Stimulated activated CD8-positive, alpha-beta memory T cell treated with anti-CD3 and anti-CD28 coated beads, Interleukin-4, amount 100 ng/mL, for 4 hours (primary cell): ENCODE measurements around the gene RXFP1.
A peak's percentile ranks its signal among the peaks of the same experiment; 100 is the strongest.
"Not testable (repeated sequence)": the region's sequence is repeated elsewhere in the genome, so short reads cannot be mapped to it uniquely, and the experiment has no call there.

Experiments
- DNase-seq, 2 donors: peaks; one replicate each; pipeline ENCODE4 v3.0.0-alpha.2; 2020; ENCODE audit warnings: low read depth in 2 of 2, low spot score in 1 of 2

Gene RXFP1

DNA sequence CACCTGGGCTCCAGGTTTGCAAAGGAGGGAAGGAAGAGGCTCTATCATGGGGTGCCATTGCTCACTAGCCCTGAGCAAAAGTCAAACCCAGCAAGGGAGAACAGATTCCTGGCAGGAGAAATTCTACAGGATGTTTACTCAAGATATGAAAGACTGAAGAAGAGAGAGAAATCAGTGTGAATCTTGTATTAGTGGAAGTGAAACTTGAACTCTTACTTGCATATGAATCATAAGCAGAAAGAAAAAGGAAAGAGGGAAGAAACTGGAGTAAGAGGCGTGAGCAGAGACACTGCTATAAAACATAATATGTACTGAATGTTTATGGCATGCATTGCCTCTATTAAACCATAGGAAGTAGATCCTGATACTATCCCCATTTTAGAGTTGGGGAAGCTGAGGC is 89.1 kb downstream of the RXFP1 start:
- no peak for DNase-seq

DNA sequence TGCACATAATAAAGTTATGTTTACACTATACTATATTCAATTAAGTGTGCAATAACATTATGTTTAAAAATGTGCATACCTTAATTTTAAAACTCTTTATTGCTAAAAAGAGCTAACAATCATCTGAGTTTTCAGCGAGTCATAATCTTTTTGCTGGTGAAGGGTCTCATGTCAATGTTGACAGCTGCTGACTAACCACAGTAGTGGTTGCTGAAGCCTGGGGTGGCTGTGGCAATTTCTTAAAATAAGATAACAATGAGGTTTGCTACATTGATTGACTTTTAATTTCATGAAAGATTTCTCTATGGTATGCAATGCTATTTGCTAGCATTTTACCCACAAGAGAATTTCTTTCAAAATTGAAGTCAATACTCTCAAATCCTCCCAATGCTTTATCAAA is 91.4 kb downstream of the RXFP1 start:
- no peak for DNase-seq

DNA sequence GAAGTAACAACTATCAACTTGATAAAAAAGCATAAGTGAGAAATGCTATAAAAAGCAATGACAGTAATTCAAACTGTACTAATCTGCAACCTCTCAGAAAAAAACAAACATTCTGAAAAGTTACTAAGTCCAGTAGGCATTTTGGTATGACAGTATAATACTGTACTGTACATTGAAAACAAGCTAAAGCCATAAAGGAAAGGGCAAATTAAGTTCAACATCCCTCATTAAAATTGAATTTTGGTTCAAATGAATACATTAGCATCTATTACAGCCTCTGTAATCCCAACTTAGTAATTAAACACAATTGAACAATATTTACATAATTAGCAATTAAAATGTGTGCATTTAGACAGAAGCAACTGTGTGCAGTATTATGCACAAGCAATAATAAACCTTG is 96.3 kb downstream of the RXFP1 start:
- no peak for DNase-seq

DNA sequence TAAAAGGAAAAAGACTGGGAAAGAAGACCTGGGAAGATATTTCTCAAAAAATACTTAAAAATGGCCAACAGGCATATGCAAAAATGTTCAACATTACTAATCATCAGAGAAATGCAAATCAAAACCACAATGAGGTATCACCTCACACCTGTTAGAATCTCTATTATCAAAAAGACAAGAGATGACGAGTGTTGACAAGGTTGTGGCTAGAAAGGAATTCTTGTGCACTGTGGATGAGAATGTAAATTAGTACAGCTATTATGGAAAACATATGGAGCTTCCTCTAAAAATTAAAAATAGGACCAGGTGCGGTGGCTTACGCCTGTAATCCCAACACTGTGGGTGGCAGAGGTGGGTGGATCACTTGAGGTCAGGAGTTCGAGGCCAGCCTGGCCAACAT is 100.0 kb downstream of the RXFP1 start:
- DNase-seq: no peak

DNA sequence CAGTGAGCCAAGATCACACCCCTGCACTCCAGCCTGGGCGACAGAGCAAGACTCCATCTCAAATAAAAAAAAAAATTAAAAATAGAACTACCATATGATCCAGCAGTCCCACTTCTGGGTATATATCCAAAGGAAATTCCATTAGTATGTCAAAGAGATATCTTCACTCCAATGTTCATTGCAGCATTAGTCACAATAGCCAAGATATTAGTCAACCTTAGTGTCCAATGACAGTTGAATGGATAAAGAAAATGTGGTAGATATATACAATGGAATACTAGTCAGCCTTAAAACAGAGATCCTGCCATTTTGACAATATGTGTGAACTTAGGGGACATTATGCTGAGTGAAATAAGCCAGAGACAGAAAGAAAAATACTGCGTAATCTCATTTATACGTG is 100.6 kb downstream of the RXFP1 start:
- no peak for DNase-seq

DNA sequence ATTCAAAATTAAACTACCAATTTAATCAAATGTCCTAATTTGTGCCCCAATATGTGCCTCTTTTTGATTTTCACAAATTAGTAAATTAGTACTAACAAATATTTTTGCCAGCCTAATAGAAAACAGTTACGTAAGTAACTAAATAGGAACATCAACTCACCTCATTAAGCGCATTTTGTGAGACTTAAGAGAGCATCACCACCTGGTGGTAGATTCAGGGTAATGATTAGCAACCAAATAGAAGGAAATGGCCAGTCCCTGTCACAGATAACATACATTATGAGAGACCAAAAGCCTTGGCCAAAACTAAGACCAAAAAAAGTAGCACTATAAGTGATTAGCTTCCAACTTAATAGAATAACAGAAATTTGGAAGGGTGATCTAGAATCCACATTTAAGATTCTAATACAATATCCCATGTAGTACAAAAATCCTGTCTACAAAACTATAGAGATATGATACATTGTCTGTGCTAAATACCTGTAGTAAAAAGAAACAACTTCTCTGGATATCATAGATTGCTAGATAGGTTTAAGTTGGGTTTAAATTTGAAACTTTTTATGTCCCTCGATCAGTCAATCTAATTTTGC is 103.3 kb downstream of the RXFP1 start:
- no peak for DNase-seq

DNA sequence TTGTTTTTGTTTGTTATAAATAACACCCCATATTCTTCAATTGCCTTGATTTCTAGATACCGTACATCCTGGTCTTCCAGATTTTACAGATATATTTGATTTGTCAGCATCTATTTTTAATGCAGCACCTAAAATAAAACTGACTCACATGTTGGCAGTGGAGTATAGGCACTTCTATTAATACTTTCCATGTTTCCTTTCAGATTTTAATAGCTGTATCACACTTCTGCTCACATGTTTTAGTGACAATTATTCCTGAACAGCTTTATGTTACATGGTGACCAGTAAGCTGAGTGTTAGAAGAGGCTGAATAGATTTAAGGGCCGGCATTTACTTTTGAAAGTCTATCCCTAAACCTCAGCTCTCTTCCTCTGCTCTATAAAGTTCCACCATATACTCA is 103.9 kb downstream of the RXFP1 start:
- DNase-seq: no peak

DNA sequence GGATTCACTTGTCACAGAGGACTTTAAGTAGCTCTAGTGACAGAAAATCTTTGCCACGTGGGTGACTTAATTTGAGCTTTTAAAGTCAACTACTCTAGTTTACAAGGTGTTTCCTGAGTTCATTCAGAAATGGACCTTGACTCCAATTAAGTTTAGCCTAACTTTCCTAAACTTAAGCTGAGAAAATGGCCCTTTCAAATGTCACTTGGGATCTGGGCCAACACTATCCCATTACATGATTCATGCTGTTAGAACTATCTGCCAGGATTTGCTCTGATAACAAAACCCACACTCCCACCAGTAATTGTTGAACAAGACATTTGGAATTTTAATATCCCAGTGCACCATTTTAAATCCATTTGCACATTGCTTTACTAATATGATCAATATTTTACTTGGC is 109.2 kb downstream of the RXFP1 start:
- DNase-seq: no peak

DNA sequence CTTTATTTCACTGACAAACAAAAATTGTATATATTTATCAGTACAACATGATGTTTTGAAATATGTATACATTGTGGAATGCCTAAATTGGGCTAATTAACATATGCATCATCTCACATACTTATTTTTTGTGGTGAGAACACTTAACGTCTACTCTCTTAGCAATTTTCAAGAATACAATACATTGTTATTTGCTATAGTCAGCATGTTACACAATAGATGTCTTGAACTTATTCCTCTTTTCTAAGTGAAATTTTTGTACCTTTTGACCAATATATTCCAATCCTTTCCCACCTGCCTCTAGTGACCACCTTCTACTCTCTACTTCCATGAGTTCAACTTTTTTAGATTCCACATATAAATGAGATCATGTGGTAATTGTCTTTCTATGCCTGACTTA is 114.9 kb downstream of the RXFP1 start:
- no peak for DNase-seq

DNA sequence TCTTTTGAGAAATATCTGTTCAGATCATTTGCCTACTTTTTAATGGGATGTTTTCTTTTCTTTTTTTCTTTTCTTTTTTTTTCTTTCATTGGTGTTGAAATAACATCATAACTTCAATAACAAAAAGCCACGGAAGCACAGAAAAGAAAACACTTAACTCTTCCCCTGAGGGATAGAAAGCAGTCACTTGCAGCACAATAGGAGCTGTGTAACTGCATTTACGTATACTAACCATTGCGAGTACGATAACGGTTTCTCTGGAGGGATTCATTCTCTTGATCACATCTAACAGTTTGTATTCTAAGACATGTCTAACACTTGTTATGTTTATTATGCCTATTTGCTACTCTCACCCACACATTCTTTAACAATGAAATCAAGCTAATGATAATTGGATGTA is 122.7 kb downstream of the RXFP1 start:
- DNase-seq: no peak

DNA sequence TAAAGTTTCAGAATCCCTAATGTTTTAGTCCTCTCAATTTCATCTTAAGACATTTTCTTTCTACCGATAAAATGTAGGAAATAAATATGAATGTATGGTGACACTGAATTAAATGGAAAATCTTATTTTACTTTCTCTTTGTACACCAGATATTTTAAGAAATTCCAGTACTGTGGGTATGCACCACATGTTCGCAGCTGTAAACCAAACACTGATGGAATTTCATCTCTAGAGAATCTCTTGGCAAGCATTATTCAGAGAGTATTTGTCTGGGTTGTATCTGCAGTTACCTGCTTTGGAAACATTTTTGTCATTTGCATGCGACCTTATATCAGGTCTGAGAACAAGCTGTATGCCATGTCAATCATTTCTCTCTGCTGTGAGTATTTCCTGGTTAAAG is 123.1 kb downstream of the RXFP1 start:
- no peak for DNase-seq

DNA sequence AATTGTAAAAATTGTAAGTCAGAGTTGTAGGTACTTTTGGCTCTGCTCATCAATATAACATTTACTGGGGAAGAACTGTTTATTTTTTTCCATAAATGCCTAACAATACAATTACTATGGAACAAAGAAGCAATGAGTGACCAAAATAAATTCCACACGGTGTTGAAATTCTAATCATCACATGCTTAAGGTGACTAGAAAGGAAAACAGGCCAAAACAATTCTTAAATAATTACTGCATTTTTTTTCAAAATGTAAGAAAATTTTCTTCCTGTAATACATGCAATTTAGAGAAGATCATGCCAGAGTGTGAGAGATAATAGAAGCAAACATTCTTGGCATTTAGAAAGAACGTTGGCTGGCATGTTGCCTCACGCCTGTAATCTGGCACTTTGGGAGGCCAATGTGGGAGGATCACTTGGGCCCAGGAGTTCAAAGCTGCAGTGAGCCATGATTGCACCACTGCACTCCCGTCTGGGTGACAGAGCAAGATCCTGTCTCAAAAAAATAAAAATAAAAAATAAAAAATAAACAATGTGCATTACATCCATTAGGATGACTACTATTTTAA is 127.5 kb downstream of the RXFP1 start:
- no peak for DNase-seq

DNA sequence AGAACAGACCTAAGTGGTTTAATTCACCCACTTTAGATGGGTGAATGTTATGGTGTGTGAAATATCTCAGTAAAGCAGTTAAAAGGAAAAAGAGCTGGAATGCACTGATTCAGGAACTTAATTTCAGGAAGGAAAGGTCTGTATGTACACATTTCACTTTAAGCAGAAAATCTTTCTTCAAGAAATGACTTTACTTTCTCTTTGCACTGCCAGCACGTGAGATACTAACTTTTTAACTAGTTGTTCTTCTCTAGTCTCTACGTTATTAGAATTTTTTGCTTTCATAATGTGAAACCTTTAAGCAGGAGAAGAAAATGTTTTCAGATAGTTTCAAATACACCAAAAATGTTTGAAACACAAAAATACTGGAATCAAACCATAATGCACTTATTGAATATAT is 131.2 kb downstream of the RXFP1 start:
- DNase-seq: no peak

DNA sequence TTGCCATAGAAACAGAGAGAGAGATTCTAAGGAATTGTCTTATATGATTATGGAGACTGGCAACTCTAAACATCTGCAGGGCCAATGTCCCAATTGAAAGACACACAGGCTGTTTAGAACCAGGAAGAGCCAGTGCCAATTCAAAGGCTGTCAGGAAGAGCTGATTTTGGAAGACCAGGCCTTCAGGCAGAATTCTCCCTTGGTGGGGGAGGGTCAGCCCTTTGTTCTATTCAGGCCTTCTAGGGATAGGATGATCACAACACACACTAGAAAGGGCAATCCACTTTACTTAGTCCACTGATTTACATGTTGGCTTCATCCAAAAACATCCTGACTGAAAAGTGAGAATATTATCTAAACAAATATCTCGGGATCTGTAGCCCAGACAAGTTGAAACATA is 134.8 kb downstream of the RXFP1 start:
- no peak for DNase-seq

DNA sequence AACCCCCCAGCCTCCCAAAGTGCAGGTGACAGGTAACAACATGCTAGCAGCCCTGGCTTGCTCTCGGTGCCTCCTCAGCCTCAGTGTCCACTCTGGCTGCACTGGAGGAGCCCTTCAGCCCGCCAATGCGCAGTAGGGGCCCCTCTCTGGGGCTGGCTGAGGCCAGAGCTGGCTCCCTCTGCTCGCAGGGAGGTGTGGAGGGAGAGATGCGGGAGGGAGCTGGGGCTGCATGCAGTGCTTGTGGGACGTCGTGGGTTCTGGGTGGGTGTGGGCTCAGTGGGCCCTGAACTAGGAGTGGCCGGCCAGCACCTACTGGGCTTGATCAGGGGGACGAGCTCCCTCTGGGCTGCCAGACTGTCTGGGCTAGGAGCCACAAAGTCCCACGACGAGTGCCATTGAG is 135.6 kb downstream of the RXFP1 start:
- no peak for DNase-seq

DNA sequence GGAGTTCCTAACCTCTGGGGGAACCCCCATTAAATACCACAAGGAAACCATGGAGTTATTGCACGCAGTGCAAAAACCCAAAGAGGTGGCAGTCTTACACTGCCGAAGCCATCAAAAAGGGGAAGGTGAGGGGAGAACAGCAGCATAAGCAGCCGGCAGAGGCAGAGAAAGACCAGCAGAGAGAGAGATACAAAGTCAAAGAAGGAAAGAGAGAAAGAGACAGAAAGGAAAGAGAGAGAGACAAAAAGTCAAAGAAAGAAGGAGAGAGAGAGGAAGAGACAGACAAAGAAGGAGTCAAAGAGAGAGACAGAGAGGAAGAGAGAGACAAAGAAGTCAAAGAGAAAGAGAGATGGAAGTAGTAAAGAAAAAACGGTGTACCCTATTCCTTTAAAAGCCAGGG is 141.6 kb downstream of the RXFP1 start:
- not testable (repeated sequence) for DNase-seq

DNA sequence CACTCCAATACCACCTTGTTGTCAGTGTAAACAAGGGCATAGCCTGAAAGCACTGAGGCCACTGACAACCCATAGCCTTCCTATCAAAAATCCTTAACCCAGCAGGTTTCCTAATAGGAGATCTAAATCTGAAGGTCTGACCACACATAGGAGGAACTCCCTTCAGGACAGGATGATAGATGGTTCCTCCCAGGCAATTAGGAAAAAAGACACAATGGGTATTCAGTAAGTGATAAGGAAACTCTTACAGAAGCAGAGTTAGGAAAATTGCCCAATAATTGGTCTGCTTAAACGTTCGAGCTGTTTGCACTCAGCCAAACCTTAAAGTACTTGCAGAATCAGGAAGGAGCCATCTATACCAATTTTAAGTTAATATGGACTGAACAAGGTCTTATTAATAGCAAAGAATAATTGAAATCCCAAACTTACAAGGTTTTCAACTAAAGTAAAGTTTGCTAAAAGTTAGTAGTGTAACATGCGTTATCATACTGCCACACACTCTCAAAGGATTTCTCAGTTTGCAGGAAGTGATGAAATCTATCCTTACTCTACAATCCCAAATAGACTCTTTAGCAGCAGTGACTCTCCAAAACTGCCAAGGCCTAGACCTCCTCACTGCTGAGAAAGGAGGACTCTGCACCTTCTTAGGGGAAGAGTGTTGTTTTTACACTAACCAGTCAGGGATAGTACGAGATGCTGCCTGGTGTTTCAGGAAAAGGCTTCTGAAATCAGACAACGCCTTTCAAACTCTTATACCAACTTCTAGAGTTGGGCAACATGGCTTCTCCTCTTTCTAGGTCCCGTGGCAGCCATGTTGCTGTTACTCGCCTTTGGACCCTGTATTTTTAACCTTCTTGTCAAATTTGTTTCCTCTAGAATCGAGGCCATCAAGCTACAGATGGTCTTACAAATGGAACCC is 142.3 kb downstream of the RXFP1 start:
- DNase-seq: not testable (repeated sequence)

DNA sequence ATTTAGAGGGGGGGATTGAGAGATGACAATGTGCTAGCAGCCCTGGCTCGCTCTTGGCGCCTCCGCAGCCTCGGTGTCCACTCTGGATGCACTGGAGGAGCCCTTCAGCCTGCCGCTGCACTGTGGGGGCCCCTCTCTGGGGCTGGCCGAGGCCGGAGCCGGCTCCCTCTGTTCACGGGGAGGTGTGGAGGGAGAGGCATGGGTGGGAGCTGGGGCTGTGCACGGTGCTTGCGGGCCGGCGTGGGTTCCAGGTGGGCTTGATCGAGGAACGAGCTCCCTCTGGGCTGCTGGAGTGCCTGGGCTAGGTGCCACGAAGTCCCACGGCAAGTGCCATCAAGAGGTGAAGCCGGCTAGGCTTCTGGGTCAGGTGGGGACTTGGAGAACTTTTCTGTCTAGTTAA is 143.1 kb downstream of the RXFP1 start:
- no peak for DNase-seq

DNA sequence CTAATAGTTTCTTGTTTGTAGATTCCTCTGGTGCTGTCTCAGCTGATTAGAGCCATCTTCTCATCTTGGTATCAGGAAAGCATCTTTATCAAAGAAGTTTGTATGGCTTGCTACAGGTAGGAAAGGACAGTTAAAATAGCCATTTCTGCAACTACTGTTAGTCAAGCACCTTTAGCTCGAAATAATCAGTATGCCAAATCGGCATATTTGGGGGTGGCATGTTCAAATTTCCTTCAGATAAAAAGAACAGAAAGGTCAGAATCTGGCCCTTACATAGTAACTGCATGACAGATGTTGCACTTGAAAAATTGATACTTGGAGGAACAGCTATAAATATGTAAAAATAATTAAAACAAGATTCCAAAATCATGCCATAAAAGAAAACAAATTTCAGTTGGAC is 145.2 kb downstream of the RXFP1 start:
- no peak for DNase-seq

DNA sequence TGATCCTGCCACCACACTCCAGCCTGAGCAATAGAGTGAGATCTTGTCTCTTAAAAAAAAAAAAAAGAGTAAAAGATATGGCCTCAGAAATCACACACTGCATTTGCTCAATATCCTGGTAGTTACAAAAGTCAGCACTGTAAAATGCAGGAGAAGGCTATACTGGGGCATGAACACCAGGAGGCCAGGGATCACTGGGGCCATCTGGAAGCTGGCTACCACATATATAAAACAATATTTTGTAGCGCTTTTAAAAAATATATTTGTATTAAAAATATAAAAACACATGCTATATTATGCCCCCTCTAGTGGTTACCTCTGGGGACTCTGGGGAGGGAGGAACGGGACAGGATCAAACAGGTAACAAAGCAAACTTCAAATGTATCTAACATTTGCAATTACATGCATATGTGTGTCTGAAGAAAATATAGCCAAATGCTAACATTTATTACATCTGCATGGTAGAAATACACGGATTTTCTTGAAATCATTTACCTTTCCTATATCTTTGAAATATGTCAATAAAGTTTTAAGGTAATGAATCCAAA is 146.0 kb downstream of the RXFP1 start:
- no peak for DNase-seq

DNA sequence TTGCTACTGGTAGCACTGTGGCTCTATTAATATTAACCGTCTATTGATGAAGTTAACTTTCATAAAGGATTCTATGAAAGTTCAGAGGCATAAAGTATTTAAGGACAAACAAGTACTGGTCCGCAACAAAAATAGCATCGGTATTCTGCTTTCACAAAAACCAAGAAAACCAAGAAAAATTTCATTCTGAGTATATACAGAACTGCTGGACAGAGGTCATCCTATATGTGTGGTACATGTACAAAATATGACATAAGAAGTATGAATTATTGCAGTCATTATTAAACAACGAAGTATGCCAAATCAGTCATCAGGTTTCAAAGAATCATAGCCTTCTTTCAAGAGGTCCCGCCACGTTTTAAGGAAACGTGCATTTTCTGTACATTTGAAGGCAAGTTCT is 147.6 kb downstream of the RXFP1 start:
- DNase-seq: no peak

DNA sequence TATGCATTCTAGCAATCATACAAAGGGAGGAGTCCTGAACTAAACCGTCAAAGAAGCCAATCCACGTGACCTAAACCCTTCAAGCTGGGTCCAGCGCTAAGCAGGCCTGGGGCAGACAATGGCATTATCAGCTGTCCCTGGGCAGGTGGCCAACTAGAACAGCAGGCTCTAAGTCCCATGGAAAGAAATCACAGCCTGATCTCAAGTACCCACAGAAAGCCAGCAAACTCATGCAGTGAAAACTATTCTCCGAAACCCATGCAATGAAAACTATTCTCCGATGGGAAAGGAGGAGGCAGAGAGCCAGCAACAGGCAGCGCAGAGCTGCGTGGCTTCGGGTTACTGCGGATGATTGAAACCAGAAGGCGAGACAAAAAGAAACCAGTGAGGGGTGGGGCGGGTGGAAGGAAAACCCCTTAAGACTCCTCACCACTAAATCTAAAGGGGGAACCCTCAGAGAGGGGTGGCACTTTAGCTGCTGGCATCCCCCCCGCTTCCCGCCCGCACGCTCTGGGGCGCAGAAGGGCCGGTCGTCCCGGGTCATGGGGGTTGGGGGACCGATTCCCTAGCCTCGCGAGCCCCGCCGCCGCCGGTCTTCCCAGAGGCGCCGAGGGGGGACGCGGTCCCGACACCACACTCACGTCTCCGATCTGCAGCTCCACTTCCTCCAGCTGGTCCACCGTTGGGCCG is 149.4 kb downstream of the RXFP1 start:
- peak; percentile 19 to 20 for DNase-seq
